GM18511 (cell line): ENCODE measurements around the gene SELENOT.

Experiments used
- ATAC-seq: cut with Tn5 transposase; IDR thresholded peaks from one replicate; pipeline ENCODE4 v1.9.1; 2021; ENCODE audit warnings: mild to moderate bottlenecking, moderate library complexity; ENCODE audit not compliant: unreplicated experiment

The SELENOT gene

GRCh38 chr3:150662410-150663200, 59.5 kb downstream of the SELENOT start:
- no peak for ATAC-seq

DNA sequence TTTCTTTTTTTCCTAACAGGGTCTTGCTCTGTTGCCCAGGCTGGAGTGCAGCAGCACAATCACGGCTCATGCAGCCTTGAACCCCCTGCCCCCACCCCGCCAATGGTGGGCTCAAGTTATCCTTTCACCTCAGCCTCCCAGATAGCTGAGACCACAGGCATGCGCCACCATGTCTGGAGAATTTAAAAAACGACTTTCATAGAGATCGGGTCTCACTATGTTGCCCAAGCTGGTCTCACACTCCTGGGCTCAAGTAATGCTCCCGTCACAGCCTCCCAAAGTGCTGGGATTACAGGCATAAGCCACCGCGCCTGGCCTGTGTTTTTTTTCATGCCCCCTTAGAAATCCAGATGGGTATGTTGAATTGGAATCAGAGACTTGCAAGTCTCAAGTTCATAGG, 60.3 kb downstream of the SELENOT start:
- ATAC-seq: no peak

GRCh38 chr3:150666167-150666566, 63.0 kb downstream of the SELENOT start:
- no peak for ATAC-seq

GRCh38 chr3:150673966-150674365, 70.8 kb downstream of the SELENOT start:
- ATAC-seq: no peak

- ATAC-seq: no peak
These were observed 72.5 kb downstream of the SELENOT start for GRCh38 chr3:150675587-150675986.
